GM19193 (cell line): ENCODE data around the gene LGMN.

Experiments
- POLR2A ChIP-seq: IDR thresholded peaks from 4 replicates; pipeline ENCODE4 v1.6.1; 2011; ENCODE audit not compliant: insufficient read depth, insufficient read length; ENCODE audit errors: extremely low read depth

The LGMN gene

GRCh38 chr14:92687681-92688433 lies 60.6 kb downstream of the LGMN start:
- TF ChIP-seq POLR2A: no peak

DNA sequence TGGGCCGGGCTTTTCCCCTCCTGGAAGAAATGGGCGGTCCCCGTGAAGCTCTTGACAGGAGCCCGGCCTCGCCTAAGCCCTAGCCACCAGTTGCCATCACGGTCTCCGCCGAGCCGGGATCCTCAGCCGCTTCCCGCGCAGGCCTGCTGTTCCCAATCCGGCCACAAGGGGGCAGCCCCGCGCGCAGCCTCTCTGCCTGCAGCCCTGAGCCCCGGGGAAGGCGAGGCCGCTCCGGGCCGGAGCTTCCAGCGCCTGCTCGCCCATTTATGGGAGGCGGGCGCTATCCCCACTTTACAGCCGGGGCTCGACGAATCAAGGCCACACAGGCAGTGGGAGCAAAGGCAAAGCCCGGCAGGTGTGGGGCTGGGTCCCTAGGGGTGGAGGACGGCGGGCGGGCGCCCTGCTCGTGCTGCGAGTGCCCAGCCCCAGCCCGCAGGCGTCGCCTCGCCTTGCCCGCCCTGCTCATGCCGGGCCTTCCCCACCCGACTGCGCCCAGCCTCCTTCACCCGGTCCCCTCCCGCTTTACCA lies 61.5 kb downstream of the LGMN start:
- peak; percentile 15 for TF ChIP-seq POLR2A

- TF ChIP-seq POLR2A: no peak
These were observed 62.0 kb downstream of the LGMN start for GRCh38 chr14:92686411-92686899.

DNA sequence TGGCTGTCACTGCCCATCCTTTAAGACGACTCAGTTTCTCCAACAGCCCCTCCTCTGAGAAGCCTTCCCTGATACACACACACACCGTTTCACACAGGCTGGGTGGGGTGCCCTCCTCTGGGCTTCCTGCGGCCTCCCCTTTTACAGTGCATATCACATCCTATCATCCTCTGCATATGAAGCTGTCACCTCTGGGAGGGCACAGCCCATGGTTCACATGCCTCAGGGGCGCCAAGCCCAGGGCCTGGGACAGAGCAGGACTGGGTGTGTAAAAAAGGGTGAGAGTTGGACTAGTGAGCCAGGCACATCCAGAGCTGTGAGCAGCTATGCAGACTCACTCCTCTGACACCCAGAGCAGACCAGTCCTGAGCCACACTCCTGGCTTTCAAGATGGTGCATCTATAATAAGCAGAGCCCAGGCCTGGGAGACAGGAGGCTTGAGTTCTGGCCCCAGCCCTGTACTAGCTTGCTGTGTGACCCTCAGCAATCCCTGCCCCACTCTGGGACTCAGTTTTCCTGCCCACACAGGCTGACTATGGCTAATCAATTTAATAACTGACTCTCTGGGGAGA lies 62.6 kb downstream of the LGMN start:
- no peak for TF ChIP-seq POLR2A

- no peak for TF ChIP-seq POLR2A
These were observed 63.4 kb downstream of the LGMN start for GRCh38 chr14:92684801-92685560.

DNA sequence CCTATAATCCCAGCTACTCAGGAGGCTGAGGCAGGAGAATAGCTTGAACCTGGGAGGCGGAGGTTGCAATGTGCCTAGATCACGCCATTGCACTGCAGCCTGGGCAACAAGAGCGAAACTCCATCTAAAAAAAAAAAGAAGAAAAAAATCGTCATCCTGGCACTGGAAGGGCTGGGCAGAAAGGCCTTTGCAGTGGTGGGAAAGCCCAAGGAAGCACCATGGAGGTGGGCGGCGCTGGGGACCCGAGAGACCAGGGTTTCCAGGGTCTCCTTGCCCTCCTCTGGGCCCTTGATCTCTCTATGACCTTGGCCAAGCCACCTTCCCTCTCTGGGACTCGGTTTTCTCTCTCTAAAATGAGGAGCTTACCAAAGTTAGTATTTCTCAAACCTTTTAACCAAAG lies 65.4 kb downstream of the LGMN start:
- TF ChIP-seq POLR2A: no peak

DNA sequence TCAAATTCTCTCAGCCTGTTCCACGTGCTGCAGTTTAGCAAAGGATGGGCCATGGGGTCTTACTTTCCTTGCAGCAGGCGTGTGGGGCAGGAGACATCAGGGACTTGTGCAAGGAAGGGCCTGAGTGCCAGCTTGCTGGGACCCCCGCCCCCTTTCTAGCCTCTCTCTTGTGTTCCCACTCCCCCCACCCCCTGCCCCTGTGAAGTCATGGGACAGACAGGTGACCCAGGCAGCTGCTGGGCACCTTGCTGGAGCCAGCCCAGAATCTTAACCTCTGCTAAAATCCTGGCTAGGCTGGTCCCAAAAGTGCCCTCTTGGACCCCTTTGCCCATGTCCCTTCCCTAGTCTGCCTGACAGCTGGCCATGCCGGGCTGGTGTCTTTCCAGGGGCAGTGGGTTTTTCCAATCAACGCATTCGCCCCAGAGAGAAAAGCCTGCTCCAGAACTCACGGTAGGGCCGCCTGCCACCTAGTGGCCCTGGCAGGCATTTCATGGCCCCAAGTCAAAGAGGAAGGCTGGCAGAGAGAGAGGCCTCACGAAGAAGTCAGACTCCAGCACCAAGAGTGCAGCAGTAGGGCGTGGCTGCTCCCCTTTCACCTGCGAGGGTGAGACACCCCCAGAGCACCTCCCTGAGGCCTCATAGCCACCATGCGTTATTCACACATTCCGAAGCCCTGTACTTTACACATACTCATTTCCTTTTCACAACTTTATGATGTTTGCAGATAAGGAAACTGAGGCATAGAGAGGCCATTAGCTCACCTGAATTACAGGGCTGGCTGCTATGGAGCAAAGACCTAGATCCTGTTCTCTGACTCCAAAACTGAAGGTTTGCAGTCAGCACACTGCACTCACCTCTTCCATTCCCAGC lies 67.4 kb downstream of the LGMN start:
- TF ChIP-seq POLR2A: no peak

- no peak for TF ChIP-seq POLR2A
These were observed 69.2 kb downstream of the LGMN start for GRCh38 chr14:92679246-92679645.

- TF ChIP-seq POLR2A: no peak
These were observed 69.7 kb downstream of the LGMN start for GRCh38 chr14:92678766-92679165.

- no peak for TF ChIP-seq POLR2A
These were observed 70.5 kb downstream of the LGMN start for GRCh38 chr14:92677955-92678354.

DNA sequence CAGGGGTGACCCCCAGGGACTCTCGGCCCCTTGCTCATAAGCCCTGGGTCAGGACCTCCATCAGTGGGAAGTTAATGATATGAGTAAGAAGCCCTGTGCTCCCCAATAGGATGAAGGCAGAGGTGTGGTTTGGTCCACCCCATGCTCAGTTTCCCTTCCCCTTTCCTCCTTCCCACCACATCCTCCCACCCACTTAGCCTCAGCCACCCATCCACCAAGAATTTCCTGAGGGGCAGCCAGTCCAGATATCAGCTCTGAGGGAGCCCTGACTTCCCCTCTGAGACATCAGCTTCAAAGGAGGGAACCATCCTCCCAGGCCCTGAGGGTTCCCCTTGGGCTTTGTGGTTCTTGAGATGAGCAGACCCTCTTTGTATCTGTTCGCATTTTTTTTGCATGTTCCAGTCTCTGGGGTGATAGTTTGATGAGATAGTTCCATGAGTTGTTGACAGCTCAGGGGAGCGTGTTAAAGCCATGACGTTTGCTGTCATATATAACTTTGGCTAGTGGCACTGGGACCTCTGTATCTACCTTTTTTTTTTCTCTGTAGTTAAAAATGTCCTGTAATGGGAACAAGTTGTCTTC lies 71.2 kb downstream of the LGMN start:
- no peak for TF ChIP-seq POLR2A

DNA sequence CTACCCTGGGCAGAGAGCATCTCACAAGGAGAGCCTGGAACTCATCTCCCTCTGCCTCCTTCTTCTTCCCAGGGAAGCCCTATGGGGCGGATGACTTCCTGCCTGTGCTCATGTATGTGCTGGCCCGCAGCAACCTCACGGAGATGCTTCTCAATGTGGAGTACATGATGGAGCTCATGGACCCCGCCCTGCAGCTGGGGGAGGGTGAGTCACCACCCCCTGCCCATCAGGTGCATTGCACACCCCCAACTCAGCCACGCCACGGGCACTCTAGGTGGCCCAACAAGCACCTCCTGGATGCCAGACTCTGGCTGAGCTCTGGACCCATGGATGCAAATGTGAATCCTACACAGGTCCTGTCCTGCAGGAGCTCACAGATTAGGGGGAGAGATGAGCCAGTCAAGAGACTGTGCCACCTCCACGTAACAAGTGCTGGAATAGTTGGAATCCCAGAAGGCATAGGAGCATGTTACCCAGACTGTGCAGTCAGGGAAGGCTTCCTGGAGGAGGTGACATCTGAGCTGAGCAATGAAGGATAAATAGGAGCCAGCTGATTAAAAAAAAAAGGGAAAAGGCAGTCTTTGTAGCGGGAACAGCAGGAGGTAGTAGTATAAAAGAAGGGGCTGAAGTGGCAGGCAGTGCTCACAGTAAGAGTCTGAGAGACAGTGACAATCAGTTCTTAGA lies 71.9 kb downstream of the LGMN start:
- peak; percentile 28 for TF ChIP-seq POLR2A

DNA sequence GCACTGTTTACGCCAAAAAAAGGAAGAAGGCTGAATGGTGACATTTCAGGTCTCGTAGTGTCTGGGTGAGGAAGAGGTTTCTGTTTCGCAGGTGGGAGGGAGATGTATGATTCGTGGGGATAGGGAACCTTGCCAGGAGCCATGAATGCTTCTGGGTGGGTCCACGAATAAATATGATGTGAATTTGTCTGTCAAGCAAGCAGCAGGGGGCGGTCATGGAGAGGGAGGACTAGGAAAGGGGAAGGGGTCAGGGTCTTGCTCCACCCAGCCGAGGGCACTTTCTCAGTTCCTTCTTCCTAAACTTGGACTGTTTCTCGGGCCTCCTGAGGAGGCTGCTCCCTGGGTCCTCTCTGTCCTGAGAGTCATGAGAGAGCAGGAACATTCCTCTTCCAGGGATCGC lies 72.5 kb downstream of the LGMN start:
- TF ChIP-seq POLR2A: no peak

DNA sequence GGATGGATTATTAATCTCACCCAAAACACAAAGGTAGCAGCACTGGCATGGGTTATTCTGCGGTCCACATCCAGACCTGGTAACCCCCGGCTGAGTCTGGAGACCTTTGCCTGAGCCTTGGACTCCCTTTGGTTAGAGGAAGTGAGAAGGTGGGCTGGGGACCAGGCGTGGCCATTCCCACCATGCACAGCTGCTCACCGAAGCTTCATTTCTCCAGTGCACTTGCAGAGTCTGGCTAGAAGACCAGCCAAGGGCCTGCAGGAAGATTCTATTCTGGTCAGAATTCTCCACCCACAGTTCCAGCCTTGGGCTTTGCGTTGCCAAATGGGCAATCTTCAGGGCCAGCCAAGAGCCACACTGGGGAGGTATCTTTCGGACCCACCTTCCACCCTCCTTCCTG lies 73.0 kb downstream of the LGMN start:
- TF ChIP-seq POLR2A: peak; percentile 17
